Naive B cell (primary cell): ENCODE data around the gene EFCAB6. TPM values are rescaled to one million over a fixed set of nuclear protein-coding genes. Genes with fewer than 3 reads are reported as not detected.

Experiments
- ATAC-seq, 2 donors: fragments of 150-1000 bp; cut with Tn5 transposase; 2 replicates each; pipeline ENCODE4 v1.10.0; 2021; ENCODE audit warnings: low read depth in 2 of 2, mild to moderate bottlenecking in 2 of 2, moderate library complexity in 2 of 2
- DNase-seq: peaks from one replicate; pipeline ENCODE4 v3.0.0; 2022
- H3K27ac Mint-ChIP-seq, 6 donors: one replicate each; pipeline ENCODE4 v1.8.0; 2020 to 2022; ENCODE audit warnings: mild to moderate bottlenecking in 6 of 6, mixed read lengths in 6 of 6, moderate library complexity in 5 of 6, inconsistent platforms in 2 of 6
- H3K27me3 Mint-ChIP-seq, 3 donors: one replicate each; pipeline ENCODE4 v1.8.0; 2021 to 2022; ENCODE audit warnings: mixed read lengths in 3 of 3, mild to moderate bottlenecking in 1 of 3
- H3K36me3 Mint-ChIP-seq, 2 donors: one replicate each; pipeline ENCODE4 v1.8.0; 2020 to 2022; ENCODE audit warnings: mixed read lengths in 2 of 2, inconsistent platforms in 1 of 2, mild to moderate bottlenecking in 1 of 2
- H3K4me1 Mint-ChIP-seq, 3 donors: one replicate each; pipeline ENCODE4 v1.8.0; 2020 to 2022; ENCODE audit warnings: mixed read lengths in 3 of 3, inconsistent platforms in 1 of 3, mild to moderate bottlenecking in 1 of 3, moderate library complexity in 1 of 3
- H3K4me3 Mint-ChIP-seq, 8 donors: one replicate each; pipeline ENCODE4 v1.8.0; 2020 to 2022; ENCODE audit warnings: mild to moderate bottlenecking in 8 of 8, mixed read lengths in 8 of 8, moderate library complexity in 8 of 8, inconsistent platforms in 2 of 8
- H3K9me3 Mint-ChIP-seq, 7 donors: one replicate each; pipeline ENCODE4 v1.8.0; 2020 to 2022; ENCODE audit warnings: mixed read lengths in 7 of 7, mild to moderate bottlenecking in 5 of 7, inconsistent platforms in 2 of 7, moderate library complexity in 1 of 7
- polyA plus RNA-seq, 6 donors: library from polyadenylated mRNA; unstranded; fragments of 300-500 nt; fragmentation: Illumina TruSeq; gene quantifications; one replicate each; pipeline ENCODE4 v1.2.3, GENCODE V29; 2021; ENCODE audit warnings: low read depth in 6 of 6

EFCAB6 gene
- polyA plus RNA-seq, 6 donors from 2014 or later, result not detected

GRCh38 chr22:43740587-43741270, 71.4 kb downstream of the EFCAB6 start:
- Mint-ChIP-seq H3K4me3 (no peak overlapping the region), H3K27ac (no peak overlapping the region), H3K27me3 (peaks cover 0 to 16% (median 11%) of the 10 kb centered on the region in 3 donors), H3K9me3 (peaks cover 0 to 5% (median 0%) of the 10 kb centered on the region in 7 donors), H3K4me1 (peaks cover 0 to 4% (median 0%) of the 10 kb centered on the region in 3 donors), H3K36me3 (no peaks in the 10 kb centered on the region)
- DNase-seq (no peak), ATAC-seq (no peak)

GRCh38 chr22:43739851-43740379, 72.2 kb downstream of the EFCAB6 start:
- Mint-ChIP-seq H3K4me1 (peaks cover 0 to 4% (median 0%) of the 10 kb centered on the region in 3 donors), H3K36me3 (no peaks in the 10 kb centered on the region), H3K27ac (no peak overlapping the region), H3K27me3 (peaks cover 0 to 16% (median 11%) of the 10 kb centered on the region in 3 donors), H3K4me3 (no peak overlapping the region), H3K9me3 (peaks cover 0 to 5% (median 0%) of the 10 kb centered on the region in 7 donors)
- ATAC-seq (no peak), DNase-seq (no peak)

- no peak for ATAC-seq
- no peaks in the 10 kb centered on the region for H3K9me3 Mint-ChIP-seq
These were observed 74.8 kb downstream of the EFCAB6 start for GRCh38 chr22:43737150-43737828.

GRCh38 chr22:43736651-43737050, 75.5 kb downstream of the EFCAB6 start:
- peaks cover 0 to 5% (median 0%) of the 10 kb centered on the region in 3 donors for H3K27me3 Mint-ChIP-seq
- H3K9me3 Mint-ChIP-seq, result no peaks in the 10 kb centered on the region
- no peak for DNase-seq
- H3K36me3 Mint-ChIP-seq, result no peaks in the 10 kb centered on the region
- no peak overlapping the region for H3K27ac Mint-ChIP-seq
- no peak for ATAC-seq
- no peak overlapping the region for H3K4me3 Mint-ChIP-seq
- H3K4me1 Mint-ChIP-seq, result no peaks in the 10 kb centered on the region

More at GRCh38 chr22:43737150-43737828, 74.8 kb downstream of the EFCAB6 start:
- Mint-ChIP-seq H3K4me3 (no peak overlapping the region), H3K27ac (no peak overlapping the region), H3K36me3 (no peaks in the 10 kb centered on the region), H3K27me3 (peaks cover 0 to 5% (median 0%) of the 10 kb centered on the region in 3 donors), H3K4me1 (no peaks in the 10 kb centered on the region)
- no peak for DNase-seq

GRCh38 chr22:43734370-43735150, 77.5 kb downstream of the EFCAB6 start:
- Mint-ChIP-seq H3K9me3 (peaks cover 0 to 2% (median 0%) of the 10 kb centered on the region in 7 donors), H3K27me3 (peaks cover 7 to 18% (median 15%) of the 10 kb centered on the region in 3 donors), H3K27ac (no peak overlapping the region), H3K36me3 (no peaks in the 10 kb centered on the region), H3K4me3 (no peak overlapping the region), H3K4me1 (no peaks in the 10 kb centered on the region)
- ATAC-seq (no peak), DNase-seq (no peak)

GRCh38 chr22:43733138-43733537, 79.0 kb downstream of the EFCAB6 start:
- Mint-ChIP-seq H3K4me3 (no peak overlapping the region), H3K9me3 (peaks cover 0 to 15% (median 4%) of the 10 kb centered on the region in 7 donors), H3K36me3 (no peaks in the 10 kb centered on the region), H3K27ac (no peak overlapping the region), H3K4me1 (no peaks in the 10 kb centered on the region), H3K27me3 (peaks cover 21 to 31% (median 26%) of the 10 kb centered on the region in 3 donors)
- DNase-seq (no peak), ATAC-seq (no peak)

- Mint-ChIP-seq H3K9me3 (peaks cover 4 to 26% (median 7%) of the 10 kb centered on the region in 7 donors), H3K27me3 (peaks cover 22 to 31% (median 26%) of the 10 kb centered on the region in 3 donors), H3K27ac (no peak overlapping the region), H3K4me1 (no peaks in the 10 kb centered on the region), H3K36me3 (no peaks in the 10 kb centered on the region), H3K4me3 (no peak overlapping the region)
- no peak for DNase-seq
- no peak for ATAC-seq
These were observed 80.1 kb downstream of the EFCAB6 start for GRCh38 chr22:43731988-43732387.

- Mint-ChIP-seq H3K36me3 (no peaks in the 10 kb centered on the region), H3K4me3 (no peak overlapping the region), H3K4me1 (no peaks in the 10 kb centered on the region), H3K27ac (peak overlapping the region in 1 of 6 donors; percentile 5), H3K27me3 (peaks cover 21 to 31% (median 22%) of the 10 kb centered on the region in 3 donors), H3K9me3 (peaks cover 4 to 26% (median 7%) of the 10 kb centered on the region in 7 donors)
- DNase-seq, result no peak
- no peak for ATAC-seq
These were observed 85.1 kb downstream of the EFCAB6 start for GRCh38 chr22:43726964-43727543.

- H3K36me3 Mint-ChIP-seq, result no peaks in the 10 kb centered on the region
- no peak for ATAC-seq
- H3K9me3 Mint-ChIP-seq, result peaks cover 4 to 26% (median 7%) of the 10 kb centered on the region in 7 donors
- no peak overlapping the region for H3K27ac Mint-ChIP-seq
- H3K27me3 Mint-ChIP-seq, result peaks cover 21 to 31% (median 22%) of the 10 kb centered on the region in 3 donors
- no peaks in the 10 kb centered on the region for H3K4me1 Mint-ChIP-seq
- no peak for DNase-seq
- H3K4me3 Mint-ChIP-seq, result no peak overlapping the region
These were observed 85.8 kb downstream of the EFCAB6 start for GRCh38 chr22:43726322-43726721.

GRCh38 chr22:43723816-43724215, 88.3 kb downstream of the EFCAB6 start:
- Mint-ChIP-seq H3K9me3 (peaks cover 2 to 17% (median 7%) of the 10 kb centered on the region in 7 donors), H3K4me3 (no peak overlapping the region), H3K4me1 (peaks cover 0 to 16% (median 16%) of the 10 kb centered on the region in 3 donors), H3K27me3 (peaks cover 5 to 20% (median 6%) of the 10 kb centered on the region in 3 donors), H3K27ac (no peak overlapping the region), H3K36me3 (no peaks in the 10 kb centered on the region)
- DNase-seq (no peak), ATAC-seq (no peak)

GRCh38 chr22:43722444-43722843, 89.7 kb downstream of the EFCAB6 start:
- Mint-ChIP-seq H3K9me3 (peaks cover 0 to 8% (median 3%) of the 10 kb centered on the region in 7 donors), H3K4me1 (peaks cover 0 to 16% (median 16%) of the 10 kb centered on the region in 3 donors), H3K36me3 (no peaks in the 10 kb centered on the region), H3K27ac (no peak overlapping the region), H3K4me3 (no peak overlapping the region), H3K27me3 (peaks cover 0 to 12% (median 0%) of the 10 kb centered on the region in 3 donors)
- DNase-seq (no peak), ATAC-seq (no peak)

- no peaks in the 10 kb centered on the region for H3K36me3 Mint-ChIP-seq
- peaks cover 0 to 18% (median 0%) of the 10 kb centered on the region in 3 donors for H3K27me3 Mint-ChIP-seq
- H3K27ac Mint-ChIP-seq, result no peak overlapping the region
These were observed 91.4 kb downstream of the EFCAB6 start for GRCh38 chr22:43720716-43721115.

GRCh38 chr22:43714104-43714503, 98.0 kb downstream of the EFCAB6 start:
- H3K27ac Mint-ChIP-seq, result no peak overlapping the region
- no peak for DNase-seq

More at GRCh38 chr22:43720716-43721115, 91.4 kb downstream of the EFCAB6 start:
- H3K4me1 Mint-ChIP-seq, result peaks cover 0 to 16% (median 16%) of the 10 kb centered on the region in 3 donors
- peak; percentile 22 for DNase-seq
- H3K4me3 Mint-ChIP-seq, result no peak overlapping the region
- H3K9me3 Mint-ChIP-seq, result peaks cover 0 to 2% (median 0%) of the 10 kb centered on the region in 7 donors
- peak; percentile 35 to 62 for ATAC-seq

More at GRCh38 chr22:43714104-43714503, 98.0 kb downstream of the EFCAB6 start:
- Mint-ChIP-seq H3K9me3 (peaks cover 0 to 6% (median 0%) of the 10 kb centered on the region in 7 donors), H3K27me3 (peaks cover 9 to 21% (median 16%) of the 10 kb centered on the region in 3 donors), H3K36me3 (no peaks in the 10 kb centered on the region), H3K4me3 (no peak overlapping the region), H3K4me1 (no peaks in the 10 kb centered on the region)
- ATAC-seq, result no peak
